D341Med (cell line): ENCODE results near the gene COX19.
"Not testable (repeated sequence)": the region's sequence is repeated elsewhere in the genome, so short reads cannot be mapped to it uniquely, and the experiment has no call there.

Experiments
- DNase-seq: peaks from one replicate; pipeline ENCODE4 v3.0.0; 2012; ENCODE audit warnings: low spot score

The COX19 gene

DNA sequence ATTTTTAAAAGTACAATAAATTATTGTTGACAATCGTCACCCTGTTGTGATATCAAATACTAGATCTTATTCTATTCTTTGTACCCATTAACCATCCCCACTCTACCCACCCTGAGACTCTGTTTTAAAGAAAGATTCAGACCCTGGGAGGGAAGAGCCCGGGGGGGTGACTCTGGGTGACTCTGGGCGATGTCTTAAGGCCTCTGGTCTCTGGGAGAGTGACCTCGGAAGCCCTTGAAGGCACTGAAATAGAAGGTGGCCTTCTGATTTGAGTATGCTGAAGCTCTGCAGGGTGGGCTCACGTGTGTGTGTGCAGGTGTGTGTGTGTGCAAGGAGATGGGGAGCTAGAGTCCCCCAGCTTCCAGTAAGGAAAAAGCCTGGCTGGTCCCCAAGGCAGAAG is 30.6 kb downstream of the COX19 start:
- DNase-seq = no peak

DNA sequence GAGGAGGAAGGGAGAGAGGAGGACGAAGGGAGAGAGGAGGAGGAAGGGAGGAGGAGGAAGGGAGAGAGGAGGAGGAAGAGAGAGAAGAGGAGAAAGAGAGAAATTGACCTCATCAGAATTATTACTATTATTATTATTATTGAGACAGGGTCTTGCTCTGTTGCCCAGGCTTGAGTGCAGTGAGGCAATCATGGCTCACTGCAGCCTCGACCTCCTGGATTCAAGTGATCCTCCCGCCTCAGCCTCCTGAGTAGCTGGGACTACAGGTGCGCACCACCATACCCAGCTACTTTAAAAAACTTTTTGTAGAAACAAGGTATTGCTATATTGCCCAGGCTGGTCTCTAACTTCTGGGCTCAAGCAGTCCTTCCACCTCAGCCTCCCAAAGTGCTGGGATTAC is 31.6 kb downstream of the COX19 start:
- not testable (repeated sequence) for DNase-seq

DNA sequence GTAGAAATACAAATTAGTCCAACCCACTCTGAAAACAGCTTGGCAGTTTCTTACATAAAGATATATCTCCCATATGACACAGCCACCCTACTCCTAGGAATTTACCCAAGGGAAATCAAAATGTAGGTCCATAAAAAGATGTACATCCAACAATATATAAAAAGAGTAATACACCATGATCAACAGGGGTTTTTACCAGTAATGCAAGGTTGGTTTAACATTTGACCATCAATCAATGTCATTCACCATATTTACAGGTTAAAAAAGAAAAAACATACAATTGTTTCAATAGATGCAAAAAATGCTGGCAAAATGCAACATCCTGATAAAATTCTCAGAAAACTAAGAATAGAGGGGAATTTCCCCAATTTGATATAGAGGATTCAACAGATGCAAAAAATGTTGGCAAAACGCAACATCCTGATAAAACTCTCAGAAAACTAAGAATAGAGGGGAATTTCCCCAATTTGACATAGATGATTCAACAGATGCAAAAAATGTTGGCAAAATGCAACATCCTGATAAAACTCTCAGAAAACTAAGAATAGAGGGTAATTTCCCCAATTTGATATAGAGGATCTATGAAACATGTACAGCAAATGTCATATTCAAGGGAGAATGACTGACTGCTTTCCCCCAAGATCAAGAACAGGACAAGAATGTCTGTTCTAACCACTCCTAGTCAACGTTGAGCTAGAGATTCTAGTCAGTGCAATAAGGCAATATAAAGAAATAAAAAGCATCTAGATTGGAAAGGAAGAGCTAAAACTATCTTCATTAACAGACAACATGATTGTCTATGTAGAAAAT is 34.5 kb downstream of the COX19 start:
- DNase-seq = no peak

DNA sequence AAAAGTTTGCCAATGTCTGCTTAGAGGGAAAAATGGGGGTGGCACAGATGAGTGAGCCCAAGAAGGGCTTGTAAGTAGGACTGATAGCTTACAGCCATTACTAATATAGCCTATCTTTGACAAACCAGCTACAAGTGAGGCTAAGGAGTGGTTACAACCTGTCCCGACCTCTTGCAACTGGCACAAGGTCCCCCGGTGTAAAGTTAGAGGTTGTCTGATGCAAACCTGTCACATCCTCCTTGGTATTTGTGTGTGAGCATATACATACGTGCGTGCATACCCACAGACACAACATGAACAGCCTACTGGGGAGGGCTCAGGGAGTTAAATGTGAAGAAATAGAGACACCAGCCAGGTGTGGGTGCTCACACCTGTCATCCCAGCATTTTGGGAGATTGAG is 35.5 kb downstream of the COX19 start:
- DNase-seq = no peak

DNA sequence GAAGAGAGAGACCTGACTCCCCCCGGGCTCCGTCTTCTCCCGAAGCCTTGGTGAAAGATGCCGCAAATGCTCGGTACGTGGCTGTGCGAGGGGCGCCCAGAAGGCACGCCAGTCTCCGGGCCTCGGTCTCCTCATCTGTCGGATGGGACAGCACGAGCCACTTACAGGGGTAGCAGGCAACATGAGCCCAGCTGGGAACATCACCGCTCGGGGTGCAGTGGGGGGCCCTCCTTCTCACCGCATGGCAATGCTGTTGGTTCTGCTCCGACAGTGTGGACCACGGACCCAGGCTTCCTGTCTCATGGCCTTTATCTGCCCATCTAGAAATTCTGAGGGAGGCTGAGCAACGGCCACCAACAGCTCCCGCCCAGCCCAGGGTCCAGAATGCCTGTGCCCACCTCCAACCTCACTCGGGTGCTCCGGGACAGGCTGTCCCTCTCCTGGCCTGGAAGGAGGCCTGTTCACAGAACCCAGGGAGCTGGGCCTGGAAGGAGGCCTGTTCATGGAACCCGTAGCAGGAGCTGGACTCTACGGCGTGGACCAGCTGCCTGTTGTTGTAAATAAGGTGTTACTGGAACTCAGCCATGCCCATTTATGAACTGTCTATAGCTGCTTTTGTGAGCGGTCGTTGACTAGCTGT is 36.7 kb downstream of the COX19 start:
- DNase-seq = no peak

DNA sequence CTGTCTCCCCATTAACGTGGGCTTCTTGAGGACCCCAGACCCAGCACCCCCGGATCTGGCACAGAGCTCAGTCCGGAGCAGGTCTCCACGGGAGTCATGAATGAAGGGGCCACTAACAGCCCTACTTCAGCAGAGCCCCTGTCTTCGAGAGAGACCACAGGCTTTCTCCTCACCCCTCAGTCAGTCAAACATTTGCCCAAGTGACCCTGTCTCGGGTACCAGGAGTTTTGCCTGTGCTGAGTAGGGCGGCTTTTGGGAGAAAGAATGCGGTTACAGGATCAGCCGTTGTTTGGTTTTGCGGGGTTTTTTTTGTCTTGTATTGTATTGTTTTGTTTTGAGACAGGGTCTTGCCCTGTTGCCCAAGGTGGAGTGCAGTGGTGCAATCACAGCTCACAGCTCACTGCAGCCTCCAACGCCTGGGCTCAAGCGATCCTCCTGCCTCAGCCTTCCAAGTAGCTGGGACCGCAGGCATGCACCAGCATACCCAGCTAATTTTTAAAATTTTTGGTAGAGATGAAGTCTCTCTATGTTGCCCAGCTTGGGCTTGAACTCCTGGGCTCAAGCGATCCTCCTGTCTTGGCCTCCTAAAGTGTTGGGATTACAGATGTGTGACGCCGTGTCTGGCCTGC is 37.4 kb downstream of the COX19 start:
- DNase-seq = no peak

DNA sequence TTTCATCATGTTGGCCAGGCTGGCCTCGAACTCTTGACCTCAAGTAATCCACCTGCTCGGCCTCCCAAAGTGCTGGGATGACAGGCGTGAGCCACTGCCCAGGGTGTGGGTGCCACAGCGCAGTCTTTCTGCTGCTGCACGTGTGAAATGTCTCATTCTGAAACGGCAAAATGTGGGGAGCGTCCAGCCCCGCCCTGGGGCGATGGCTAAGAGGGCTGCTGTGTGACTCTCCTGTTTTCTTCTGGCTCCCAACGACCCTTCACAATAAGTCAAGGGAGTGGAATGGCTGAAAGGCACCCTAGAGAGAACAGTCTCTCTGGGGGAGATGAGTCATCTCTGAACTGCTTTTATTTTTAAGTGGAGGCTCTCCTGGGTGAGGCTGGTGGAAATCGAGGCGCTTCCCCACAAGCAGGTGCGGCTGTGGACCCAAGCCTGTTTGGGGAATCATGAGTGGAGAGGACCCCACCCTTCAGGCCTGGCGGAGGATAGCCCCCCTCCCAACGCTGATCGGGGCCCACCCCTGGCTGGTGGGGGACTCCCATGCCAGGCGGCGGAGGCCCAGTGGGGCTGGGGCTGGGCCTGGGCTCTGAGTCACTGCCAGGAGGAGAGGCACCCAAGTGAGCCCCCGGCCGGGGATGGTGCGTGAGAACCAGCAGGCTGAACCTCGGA is 38.8 kb downstream of the COX19 start:
- DNase-seq = no peak

DNA sequence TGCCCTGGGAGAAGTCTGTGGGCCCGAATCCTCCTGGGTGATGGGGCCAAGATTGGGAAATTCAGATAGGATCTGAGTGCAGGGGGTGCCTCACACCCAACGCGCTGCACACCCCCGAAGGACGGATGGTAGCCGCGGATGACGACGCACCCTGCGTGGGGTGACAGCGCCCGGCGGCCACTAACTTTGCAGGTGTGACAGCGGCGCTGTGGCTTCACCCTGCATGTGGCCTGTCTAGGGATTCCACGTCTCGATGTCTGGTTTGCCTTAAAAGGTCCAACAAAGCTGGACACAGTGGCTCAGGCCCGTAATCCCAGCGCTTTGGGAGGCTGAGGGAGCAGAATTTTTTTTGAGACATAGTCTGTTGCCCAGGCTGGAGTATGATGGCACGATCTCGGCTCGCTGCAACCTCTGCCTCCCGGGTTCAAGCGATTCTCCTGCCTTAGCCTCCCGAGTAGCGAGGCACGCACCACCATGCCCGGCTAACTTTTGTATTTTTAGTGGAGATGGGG is 39.4 kb downstream of the COX19 start:
- DNase-seq = no peak

DNA sequence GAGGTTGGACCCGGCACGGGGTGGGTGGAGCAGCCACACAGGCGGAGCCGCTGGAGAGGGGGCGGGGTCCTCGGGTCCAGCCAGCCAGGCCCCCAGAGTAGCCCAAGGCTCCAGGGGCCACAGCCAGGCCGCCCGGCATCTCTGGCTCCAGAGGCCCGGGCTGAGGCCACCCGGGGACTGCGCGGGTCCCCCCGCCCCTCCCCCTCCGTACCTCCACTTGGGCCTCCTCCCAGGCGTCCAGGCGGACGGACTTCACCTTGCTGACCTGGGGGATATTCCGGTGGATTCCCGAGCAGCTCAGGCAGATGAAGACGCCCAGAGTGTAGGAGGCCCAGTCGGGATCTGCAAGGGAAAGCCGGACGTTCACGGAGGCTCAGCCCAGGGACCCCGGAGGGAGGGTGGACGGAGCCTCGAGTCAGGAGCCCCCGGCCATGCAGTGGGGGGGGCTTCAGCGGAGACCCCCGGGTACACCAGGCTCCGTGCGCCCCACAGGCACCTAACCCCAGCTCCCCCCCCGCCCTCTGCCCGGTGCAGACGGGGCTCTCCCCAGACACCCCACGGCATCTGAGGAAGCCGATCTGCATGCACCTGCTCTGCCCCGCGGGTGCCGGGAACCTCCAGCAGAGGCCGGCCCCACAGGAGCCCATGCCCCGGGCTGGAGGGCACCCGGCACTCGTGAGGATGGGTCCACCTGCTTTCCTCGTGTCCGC is 40.0 kb downstream of the COX19 start:
- no peak for DNase-seq

DNA sequence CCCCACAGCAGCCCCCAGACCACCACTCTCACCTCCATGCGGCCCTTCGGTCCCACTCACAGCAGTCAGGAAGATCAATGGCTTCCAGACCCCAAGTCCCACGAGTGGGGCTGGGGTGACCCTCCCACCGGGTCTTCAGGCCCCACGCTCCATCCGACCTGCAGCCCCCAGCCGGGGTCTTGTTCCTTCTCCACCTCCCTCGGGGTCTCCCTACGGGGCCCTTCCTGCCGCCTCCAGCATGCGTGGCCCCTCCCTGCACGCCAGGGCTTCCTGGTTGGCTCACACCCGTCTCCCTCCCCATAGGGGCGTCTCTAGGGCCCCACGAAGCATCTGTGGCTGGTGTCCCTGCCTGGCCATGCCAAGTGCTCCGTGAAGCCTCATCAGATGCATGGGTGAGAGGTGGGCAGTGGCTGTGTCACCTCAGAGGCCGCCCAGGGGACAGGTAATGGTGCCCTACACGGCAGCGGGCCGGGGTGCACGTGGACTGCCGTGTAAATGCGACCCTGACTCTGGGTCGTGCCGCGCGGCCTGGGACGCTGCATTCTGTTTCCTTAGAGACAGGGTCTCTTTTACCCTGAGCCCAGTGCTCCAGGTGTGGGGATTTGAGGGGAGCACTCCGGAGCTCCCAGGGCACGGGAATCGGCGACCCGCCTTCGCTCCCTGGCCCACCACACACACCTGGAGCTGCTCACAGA is 40.7 kb downstream of the COX19 start:
- DNase-seq = no peak

DNA sequence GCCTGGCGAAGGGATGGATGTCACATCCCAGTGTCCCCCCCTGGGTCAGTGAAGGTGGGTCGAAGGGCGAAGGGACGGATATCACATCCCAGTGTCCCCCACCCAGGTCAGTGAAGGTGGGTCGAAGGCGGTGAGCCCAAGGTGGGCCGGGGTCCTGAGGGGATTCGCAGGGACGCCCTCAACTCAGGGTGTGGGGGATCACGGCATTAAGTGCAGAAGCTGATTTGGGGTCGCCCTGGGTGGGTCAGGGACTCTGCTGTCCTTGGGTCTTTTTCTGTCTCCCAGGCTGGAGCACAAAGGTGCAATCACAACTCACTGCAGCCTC is 42.7 kb downstream of the COX19 start:
- no peak for DNase-seq

DNA sequence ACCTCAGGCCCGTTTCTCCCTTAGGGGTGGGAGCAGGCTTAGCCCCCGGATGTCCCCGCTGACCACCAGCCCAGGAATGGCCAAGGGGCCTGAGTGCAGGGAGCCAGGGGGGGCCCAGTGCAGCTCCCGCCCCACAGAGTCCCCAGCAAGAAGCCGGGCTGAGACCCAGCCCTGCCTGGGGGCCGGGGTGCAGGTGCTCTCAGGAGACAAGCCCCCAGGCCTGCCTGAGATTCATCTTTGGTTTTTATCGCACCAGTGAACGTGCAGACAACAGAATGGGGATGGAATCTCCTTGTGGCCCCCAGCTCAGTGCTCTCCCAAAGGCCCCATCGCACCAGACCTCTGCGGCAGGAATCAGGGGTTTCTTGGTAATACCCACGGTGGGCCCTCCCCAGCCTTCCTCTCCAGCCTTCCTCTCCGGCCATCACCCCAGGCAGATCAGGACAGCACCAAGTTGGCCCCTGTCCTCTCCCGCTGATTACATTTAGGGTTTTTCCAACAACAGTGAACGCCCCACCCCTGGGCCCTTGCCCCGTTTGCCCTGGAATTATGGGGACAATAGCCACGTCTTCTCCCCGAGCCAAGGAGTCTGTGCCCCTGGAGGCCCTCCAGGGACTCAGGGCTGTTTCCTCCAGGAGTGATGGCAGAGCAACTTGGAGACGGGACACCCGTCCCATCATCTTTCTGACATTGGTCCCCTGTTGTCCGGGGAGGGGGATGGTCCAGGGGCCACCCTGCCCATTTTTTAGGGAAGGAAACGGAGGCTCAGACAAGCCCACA is 43.3 kb downstream of the COX19 start:
- no peak for DNase-seq

DNA sequence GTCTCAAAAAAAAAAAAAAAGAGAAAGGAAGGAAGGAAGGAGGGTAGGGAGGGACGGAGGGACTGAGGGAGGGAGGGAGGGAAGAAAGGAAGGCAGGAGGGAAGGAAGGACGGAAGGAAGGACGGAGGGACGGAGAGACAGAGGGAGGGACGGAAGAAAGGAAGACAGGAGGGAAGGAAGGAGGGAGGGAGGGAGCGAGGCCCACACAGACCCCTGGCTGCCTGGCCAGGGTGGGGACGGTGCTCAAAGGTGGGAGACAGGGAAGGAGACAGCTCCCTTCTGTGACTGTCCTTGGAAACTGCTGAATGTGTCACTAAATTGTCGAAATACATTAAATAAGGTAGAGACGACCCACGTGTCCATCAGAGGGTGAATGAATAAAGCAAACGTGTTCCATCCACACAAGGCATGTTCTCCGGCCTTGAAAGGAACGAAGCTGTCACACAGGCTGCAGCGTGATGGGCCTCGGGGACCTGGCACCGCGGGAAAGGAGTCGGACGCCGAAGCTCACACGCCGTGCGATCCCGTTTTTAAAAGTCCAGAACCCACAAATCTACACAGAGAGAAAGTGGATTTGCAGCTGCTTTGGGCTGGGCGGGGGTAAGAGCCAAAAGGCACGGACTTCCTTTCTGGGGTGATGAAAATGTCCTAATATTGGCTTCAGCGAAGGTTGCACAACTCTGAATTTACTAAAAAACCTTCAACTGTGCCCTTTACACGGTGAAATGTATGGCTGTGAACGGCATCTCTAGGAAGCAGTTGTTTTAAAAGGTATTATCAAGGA is 44.2 kb downstream of the COX19 start:
- DNase-seq = no peak

DNA sequence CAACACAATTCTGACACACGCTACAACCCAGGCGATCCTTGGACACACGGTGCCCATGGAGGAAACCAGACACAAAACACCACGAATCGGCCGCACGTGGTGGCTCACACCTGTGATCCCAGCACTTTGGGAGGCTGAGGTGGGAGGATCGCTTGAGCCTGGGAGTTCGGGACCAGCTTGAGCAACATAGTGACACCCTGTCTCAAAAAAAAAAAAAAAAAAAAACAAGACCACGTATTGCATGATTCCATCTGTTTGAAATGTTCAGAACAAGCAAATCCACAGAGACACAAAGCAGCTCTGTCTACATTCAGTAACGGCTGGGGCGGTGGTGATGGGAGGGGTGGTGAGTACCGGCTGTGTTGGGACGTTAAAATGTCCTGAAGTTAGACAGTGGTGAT is 46.0 kb downstream of the COX19 start:
- DNase-seq = no peak

DNA sequence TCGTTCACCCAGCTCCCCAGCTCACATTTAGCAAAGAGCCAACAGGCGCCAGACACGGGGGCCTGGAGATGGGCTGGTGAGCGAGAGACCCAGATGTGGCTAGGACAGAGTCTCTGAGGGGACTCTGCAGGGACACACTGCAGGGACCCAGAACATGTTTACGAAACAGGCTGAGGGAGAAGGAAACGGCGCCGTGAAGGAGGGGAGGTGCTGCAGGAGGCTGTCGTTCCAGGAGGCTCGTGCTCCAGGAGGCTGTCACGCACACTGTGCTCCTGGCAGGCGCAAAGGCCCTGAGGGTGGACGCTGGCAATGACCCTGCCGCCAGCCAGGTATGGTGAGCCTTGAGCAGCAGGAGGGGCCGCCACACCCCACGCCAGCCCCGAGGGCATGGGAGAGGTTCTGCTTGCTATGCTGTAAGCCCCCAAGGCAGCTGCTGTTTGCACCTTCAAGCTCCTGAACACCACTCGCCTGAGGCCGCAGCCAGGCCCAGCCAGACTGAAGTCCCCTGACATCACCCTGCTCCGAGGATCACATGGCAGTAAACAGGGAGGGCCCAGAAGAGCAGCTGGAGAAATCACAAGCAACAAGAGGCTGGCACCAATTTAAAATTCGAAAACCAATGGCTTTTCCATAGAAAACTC is 48.2 kb downstream of the COX19 start:
- no peak for DNase-seq

DNA sequence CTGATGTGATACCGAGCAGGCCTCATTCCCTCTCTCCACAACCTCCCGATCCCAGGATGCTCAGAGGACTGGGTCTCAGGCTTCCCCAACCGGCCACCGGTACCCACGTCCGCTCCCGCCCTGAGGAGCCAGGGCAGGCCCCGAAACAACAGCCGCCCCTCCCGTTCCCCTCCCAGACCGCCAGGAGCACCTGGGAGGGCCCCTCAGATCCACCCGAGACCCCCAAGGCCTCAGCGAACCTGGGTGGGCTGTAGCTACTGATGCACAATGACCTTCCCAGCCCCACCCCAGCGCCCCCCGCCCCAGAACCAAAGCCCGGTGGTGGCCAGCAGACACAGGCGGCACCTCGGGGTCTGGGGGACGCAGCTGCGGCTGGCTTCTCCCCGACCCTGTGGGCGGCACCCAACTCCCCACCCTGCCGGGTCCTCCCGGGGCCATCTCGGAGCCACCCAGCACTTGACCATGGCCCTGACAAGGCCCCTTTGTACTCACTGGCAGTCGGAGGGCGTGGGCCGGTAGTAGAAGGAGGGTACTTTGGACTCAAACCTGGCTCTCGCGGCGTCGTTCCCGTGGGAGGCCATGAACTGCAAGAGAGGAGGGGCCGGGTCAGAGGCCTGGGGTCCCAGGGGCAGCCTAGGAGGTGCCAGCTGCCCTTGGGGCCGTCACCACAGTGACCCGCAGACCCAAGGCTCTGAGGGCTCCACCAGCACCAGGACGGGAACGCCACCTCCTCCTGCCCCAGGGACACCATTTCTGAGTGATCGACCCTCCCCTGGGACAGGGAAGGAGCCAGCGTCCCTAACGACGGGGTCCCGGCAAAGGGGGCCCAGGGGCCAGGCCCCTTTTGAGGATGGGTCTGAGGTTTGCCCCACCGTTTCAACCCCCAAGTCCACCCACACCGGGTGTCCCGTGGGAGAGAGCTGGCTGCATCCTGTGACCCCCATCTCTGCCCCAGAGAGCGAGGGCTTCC is 49.0 kb downstream of the COX19 start:
- DNase-seq = no peak

DNA sequence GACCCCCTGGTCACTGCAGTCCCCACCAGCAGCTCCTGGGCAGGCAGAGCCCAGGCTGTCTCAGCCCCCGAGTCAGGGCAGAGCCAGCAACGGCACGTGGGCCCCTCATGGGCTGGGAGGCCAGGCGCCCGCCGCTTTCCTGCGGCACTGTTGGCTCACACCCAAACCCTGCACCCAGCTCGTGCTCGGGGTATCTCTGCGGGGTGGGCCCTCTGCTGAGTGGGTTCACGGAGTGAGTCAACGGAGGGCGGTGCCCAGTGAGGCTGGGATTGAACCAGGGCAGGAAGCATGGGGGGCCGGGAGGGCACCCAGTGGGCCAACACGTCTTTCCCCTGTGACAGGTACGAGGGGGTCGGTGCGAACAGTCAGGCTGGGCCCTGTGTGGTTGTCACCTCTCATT is 49.7 kb downstream of the COX19 start:
- no peak for DNase-seq

DNA sequence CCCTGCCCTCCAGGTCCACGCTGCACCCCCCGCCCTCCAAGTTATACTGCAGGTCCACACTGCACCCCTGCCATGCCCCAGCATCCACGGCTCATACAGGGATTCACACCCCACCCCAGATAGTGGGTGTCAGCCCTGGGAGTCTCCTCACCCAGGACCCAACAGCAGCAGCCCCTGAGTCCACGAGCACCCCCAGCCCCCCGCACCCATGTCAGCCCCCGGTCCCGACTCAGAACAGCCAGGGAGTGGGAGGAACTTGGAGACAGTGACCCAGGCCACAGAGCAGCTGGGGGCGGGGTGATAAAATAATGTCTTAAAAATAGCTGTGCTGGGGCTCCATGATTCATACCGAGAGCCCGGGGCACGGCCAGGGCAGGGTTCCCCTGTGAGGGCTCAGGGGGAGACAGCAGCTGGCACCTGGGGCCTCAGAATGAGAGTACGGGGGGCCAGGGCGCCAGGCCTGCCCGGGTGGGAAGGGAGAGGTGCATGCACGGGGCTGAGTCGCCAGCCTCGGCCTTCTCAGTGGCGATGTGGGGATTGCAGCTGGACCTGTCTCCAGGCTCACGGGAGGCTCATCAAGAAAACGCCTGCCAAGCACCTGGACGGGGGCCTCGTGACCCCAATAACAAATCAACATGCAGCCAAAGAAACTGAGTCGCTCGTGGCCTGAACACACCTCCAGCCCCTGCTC is 50.7 kb downstream of the COX19 start:
- DNase-seq = no peak
